ENCODE data around the gene CYB5A. TPM values are rescaled to one million over a fixed set of nuclear protein-coding genes. Genes with fewer than 3 reads are reported as not detected.
A peak's percentile ranks its signal among the peaks of the same experiment; 100 is the strongest.

Gene CYB5A
- total and polyA plus RNA-seq, 2 experiments from 2014 or later: 273 to 457 TPM

DNA sequence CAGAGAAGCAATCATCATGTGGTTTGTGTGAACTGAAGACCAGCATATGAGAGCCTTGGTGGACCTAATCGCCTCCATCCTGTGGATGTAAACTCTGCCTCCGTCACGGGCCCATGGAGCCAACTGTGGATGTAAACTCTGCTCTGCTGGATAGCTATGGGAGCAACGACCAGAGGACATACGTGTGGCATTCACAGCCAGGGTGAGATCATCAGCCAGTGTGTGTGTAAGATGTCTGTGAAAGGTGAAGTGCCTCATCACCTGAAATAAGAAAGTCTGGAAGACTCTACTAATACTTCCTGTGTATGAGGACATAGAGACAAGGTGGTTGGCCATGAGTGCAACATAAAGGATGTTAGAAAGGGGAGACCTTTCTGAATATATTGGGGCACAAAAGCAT is 63.5 kb downstream of the CYB5A start:
- H3K4me3 ChIP-seq: no peak overlapping the region

DNA sequence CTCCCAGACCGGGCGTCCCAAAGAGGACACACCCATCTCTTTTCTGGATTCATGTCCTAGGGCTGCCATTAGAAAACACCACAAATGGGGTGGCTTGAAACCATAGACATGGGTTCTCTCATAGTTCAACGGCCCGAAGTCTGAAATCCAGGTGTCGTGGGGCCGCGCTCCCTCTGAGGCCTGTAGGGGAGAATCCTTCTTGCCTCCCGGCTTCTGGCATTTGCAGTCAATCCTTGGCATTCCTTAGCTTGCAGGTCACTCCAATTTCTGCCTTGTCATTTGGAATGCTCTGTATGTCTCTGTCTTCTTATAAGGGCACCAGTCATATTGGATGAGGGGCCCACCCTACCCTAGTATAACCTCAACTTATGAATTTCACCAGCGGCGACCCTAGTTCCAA is 65.1 kb downstream of the CYB5A start:
- H3K79me2 ChIP-seq: no peaks in the 10 kb centered on the region
- no peak for DNase-seq (ENCODE audit: low spot score)
- H3K4me1 ChIP-seq (ENCODE audit: insufficient read depth): peaks cover 16% of the 10 kb centered on the region
- TF ChIP-seq EZH2 (IDR thresholded peaks at IDR 0.05; ENCODE audit: borderline replicate concordance) (no peak), EZH2phosphoT487 (IDR thresholded peaks at IDR 0.05; ENCODE audit: low read depth, severe bottlenecking, unreplicated experiment) (no peak)
- TF ChIP-seq, protein P1, sequence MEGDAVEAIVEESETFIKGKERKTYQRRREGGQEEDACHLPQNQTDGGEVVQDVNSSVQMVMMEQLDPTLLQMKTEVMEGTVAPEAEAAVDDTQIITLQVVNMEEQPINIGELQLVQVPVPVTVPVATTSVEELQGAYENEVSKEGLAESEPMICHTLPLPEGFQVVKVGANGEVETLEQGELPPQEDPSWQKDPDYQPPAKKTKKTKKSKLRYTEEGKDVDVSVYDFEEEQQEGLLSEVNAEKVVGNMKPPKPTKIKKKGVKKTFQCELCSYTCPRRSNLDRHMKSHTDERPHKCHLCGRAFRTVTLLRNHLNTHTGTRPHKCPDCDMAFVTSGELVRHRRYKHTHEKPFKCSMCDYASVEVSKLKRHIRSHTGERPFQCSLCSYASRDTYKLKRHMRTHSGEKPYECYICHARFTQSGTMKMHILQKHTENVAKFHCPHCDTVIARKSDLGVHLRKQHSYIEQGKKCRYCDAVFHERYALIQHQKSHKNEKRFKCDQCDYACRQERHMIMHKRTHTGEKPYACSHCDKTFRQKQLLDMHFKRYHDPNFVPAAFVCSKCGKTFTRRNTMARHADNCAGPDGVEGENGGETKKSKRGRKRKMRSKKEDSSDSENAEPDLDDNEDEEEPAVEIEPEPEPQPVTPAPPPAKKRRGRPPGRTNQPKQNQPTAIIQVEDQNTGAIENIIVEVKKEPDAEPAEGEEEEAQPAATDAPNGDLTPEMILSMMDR (IDR thresholded peaks at IDR 0.05; ENCODE audit: poor library complexity): no peak
- H3K4me3 ChIP-seq: no peak overlapping the region
- no peaks in the 10 kb centered on the region for H3K36me3 ChIP-seq (replicated peaks; ENCODE audit: insufficient read depth, low read depth)
- 95% methylated on average over 10 of the region's 10 CpGs for whole genome bisulfite sequencing (ENCODE audit: low lambda C conversion rate, missing lambda C conversion rate)
- H2AFZ ChIP-seq: no peak overlapping the region
- H4K20me1 ChIP-seq (ENCODE audit: insufficient read depth, poor library complexity, severe bottlenecking): no peaks in the 10 kb centered on the region
- H3K9me2 ChIP-seq (replicated peaks; ENCODE audit: insufficient read depth): no peaks in the 10 kb centered on the region
- no peaks in the 10 kb centered on the region for H3K9me3 ChIP-seq (ENCODE audit: low read depth)
- H3K27ac ChIP-seq: peak overlapping the region; percentile 20
- no peak overlapping the region for H3K4me2 ChIP-seq
- no peaks in the 10 kb centered on the region for H3K27me3 ChIP-seq

More for the DNA sequence above, 63.5 kb downstream of the CYB5A start:
- no peak for DNase-seq (ENCODE audit: low spot score)
- no peaks in the 10 kb centered on the region for H3K27me3 ChIP-seq
- 88% methylated on average over 5 of the region's 5 CpGs for WGBS (ENCODE audit: low lambda C conversion rate, missing lambda C conversion rate)
- H3K27ac ChIP-seq: no peak overlapping the region
- H3K79me2 ChIP-seq: no peaks in the 10 kb centered on the region
- no peaks in the 10 kb centered on the region for H3K9me3 ChIP-seq (ENCODE audit: low read depth)
- no peaks in the 10 kb centered on the region for H3K9me2 ChIP-seq (replicated peaks; ENCODE audit: insufficient read depth)
- peaks cover 21% of the 10 kb centered on the region for H3K4me1 ChIP-seq (ENCODE audit: insufficient read depth)
- no peaks in the 10 kb centered on the region for H3K36me3 ChIP-seq (replicated peaks; ENCODE audit: insufficient read depth, low read depth)
- no peak overlapping the region for H3K4me2 ChIP-seq
- no peak overlapping the region for H2AFZ ChIP-seq
- TF ChIP-seq EZH2phosphoT487 (IDR thresholded peaks at IDR 0.05; ENCODE audit: low read depth, severe bottlenecking, unreplicated experiment) (no peak), EZH2 (IDR thresholded peaks at IDR 0.05; ENCODE audit: borderline replicate concordance) (no peak)
- TF ChIP-seq, protein P1 (IDR thresholded peaks at IDR 0.05; ENCODE audit: poor library complexity): no peak
- H4K20me1 ChIP-seq (ENCODE audit: insufficient read depth, poor library complexity, severe bottlenecking): no peaks in the 10 kb centered on the region

DNA sequence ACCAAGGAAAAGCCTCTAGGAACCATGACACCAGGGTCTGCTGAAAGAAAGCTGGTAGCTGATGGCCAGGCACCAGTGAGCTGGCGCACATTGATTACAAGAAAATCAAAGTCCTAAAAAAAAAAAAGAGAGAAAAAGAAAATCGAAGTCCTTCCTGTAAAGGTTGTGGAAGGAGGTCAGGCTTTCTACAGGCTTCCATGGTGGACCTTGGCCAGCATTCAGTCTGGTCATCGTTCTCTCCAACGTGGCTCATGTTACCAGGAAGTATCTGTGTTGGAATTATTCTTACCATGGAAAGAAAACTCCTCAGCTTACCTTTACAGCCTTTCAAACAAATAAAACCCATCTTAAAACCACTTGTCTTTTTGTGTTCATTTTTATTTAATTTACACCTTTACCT is 65.6 kb downstream of the CYB5A start:
- Histone ChIP-seq H2AFZ (peak overlapping the region; percentile 22), H3K4me2 (peak overlapping the region; percentile 7), H3K4me1 (ENCODE audit: insufficient read depth) (peaks cover 16% of the 10 kb centered on the region), H3K36me3 (replicated peaks; ENCODE audit: insufficient read depth, low read depth) (no peaks in the 10 kb centered on the region), H3K79me2 (no peaks in the 10 kb centered on the region), H3K9me2 (replicated peaks; ENCODE audit: insufficient read depth) (no peaks in the 10 kb centered on the region), H4K20me1 (ENCODE audit: insufficient read depth, poor library complexity, severe bottlenecking) (no peaks in the 10 kb centered on the region), H3K4me3 (no peak overlapping the region), H3K9me3 (ENCODE audit: low read depth) (no peaks in the 10 kb centered on the region), H3K27ac (peak overlapping the region; percentile 20), H3K27me3 (no peaks in the 10 kb centered on the region)
- 75% methylated on average over 4 of the region's 4 CpGs for WGBS (ENCODE audit: low lambda C conversion rate, missing lambda C conversion rate)
- DNase-seq (ENCODE audit: low spot score): peak; percentile 37
- TF ChIP-seq EZH2 (IDR thresholded peaks at IDR 0.05; ENCODE audit: borderline replicate concordance) (no peak), EZH2phosphoT487 (IDR thresholded peaks at IDR 0.05; ENCODE audit: low read depth, severe bottlenecking, unreplicated experiment) (no peak)
- TF ChIP-seq, protein P1 (IDR thresholded peaks at IDR 0.05; ENCODE audit: poor library complexity): no peak

All from hepatocyte (in vitro differentiated cells).